GM10266 (cell line): ENCODE results near the gene SMOC2.

Experiments
- DNase-seq: peaks from one replicate; pipeline ENCODE4 v3.0.0; 2012; ENCODE audit errors: extremely low spot score
- TF ChIP-seq, protein P1 (sequence below): IDR thresholded peaks from 2 replicates; pipeline ENCODE4 v1.5.1; 2012; ENCODE audit warnings: mild to moderate bottlenecking, low read depth; ENCODE audit not compliant: control insufficient read depth, insufficient read depth; ENCODE audit errors: missing control alignments

SMOC2 gene

DNA sequence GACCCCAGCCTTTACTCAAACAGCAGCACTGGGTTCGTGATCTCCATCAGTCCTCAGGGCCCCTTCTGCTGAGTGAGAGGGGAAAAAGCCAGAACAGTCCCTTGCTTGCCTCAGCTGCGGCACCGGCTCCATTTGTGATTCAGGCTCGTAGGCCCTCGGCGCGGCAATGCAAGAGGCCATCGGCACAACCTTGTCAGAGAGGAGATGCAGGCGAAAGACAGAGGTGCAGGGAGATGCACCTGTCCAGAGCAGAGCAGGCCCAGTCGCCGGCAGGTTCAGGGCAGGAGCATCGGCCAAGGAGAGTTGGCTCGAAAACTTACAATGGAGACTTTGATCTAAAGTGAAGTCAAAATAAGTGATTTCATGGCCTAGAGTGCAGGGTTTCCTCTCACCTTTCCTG, 171.6 kb downstream of the SMOC2 start:
- DNase-seq: no peak
- TF ChIP-seq, protein P1, sequence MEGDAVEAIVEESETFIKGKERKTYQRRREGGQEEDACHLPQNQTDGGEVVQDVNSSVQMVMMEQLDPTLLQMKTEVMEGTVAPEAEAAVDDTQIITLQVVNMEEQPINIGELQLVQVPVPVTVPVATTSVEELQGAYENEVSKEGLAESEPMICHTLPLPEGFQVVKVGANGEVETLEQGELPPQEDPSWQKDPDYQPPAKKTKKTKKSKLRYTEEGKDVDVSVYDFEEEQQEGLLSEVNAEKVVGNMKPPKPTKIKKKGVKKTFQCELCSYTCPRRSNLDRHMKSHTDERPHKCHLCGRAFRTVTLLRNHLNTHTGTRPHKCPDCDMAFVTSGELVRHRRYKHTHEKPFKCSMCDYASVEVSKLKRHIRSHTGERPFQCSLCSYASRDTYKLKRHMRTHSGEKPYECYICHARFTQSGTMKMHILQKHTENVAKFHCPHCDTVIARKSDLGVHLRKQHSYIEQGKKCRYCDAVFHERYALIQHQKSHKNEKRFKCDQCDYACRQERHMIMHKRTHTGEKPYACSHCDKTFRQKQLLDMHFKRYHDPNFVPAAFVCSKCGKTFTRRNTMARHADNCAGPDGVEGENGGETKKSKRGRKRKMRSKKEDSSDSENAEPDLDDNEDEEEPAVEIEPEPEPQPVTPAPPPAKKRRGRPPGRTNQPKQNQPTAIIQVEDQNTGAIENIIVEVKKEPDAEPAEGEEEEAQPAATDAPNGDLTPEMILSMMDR: no peak

- TF ChIP-seq, protein P1: no peak
Measured at GRCh38 chr6:168615837-168616236, 174.9 kb downstream of the SMOC2 start.

GRCh38 chr6:168616816-168617765, 176.1 kb downstream of the SMOC2 start:
- TF ChIP-seq, protein P1: no peak
- DNase-seq: no peak

More at GRCh38 chr6:168615837-168616236, 174.9 kb downstream of the SMOC2 start:
- DNase-seq: no peak

GRCh38 chr6:168618546-168619315, 177.7 kb downstream of the SMOC2 start:
- TF ChIP-seq, protein P1: no peak
- DNase-seq: no peak

DNA sequence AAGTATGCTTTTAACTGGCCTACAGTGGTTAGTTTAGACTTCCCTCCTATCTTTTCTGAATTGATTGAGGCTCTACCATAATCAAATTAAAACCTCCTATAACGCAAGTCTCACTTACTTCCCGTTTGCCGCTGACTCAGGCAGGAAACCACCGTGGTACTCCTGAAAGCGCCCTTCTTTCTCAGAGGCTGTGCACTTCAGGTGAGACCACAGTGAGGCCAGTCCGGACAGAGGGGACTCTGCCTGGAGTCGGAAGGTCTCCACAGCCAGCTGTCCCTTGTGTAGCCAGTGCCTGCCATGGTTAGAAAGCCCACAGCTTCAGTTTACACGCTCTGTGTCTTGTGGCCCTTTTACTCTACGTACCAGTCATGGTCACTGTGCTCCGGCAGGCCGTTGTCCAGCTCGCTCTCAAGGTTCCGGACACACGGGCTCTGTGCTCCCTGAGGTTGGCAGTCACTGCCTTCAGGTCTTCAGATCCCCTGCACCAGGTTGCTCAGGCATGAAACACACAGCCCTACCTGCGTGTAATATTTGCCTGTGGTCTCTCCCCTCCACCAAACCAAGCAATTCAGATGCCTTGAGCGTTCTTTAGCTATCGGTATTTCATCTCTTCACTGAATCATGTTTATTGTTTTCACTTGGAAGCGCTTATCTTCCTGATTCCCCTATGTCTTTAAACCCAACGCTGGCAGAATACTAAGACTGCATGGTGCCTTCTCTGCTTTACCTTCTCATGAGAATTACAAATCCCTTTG, 178.8 kb downstream of the SMOC2 start:
- DNase-seq: no peak
- TF ChIP-seq, protein P1: no peak

DNA sequence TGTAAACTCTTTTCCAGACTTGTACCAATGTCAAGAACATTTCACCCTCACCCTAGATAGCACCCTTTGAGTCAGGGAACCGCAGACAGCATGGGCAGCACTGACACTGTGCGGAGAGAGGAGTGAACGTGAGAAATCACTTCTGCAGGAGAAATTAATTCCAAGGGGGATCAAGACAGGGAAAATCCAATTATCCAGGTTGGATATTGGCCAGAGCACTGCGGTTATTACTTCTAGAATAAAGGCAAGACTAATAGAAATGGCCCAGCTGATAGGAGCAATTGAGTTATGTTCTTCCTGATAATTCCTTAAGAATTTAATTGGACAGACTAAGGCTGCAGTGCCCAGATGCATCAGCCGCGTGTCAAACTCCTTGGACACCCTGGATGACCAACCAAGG, 179.6 kb downstream of the SMOC2 start:
- TF ChIP-seq, protein P1: no peak
- no peak for DNase-seq
